ENCODE measurements around the gene FNDC3B. TPM values are rescaled to one million over a fixed set of nuclear protein-coding genes. Genes with fewer than 3 reads are reported as not detected.

FNDC3B gene
- total RNA-seq, 1 donor from 2014 or later: 71.3 TPM

DNA sequence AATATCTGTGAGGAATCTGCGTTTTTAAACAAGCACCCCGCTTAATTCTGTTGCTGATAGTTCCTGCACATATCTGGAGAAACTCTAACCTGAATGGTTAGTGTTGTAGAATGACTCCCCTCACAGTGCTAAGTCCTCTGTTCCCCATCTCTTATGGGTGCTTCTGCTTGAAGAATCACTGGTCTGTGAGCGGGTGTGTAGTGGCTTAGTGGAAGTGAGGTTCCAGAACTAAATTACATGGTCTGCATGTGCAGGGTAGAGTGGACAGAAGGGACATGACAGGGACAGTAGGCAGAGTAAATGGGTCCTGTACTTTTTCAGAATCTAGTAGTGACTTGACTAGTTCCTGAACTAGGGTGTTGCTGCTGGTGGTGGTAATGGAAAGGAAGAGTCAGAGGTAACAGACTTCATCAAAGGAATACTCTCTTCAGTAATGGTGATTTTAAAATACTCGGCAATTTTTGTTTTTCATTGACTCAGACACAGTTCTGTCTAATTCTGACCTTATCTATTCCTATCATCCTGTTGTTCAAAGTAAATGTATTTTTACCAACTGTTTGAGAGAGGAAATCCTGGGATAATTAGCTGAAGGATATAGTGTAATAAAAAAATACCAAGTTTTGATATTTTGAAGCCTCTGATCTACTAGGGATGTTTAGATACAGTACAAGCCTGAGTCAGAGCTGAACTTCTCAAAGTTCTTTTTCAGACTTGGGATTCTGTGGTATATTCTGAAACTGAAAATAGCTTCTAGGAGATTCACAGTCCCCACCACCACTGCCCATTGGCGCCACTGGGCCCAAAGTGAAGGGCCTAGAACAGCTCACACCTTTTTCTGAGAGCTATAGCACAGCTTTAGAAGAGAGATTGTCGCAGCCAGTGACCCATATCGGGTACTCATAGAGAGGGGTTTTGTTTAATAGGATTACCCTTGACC lies 55.5 kb downstream of the FNDC3B start:
- no peaks in the 10 kb centered on the region for H3K27me3 ChIP-seq (ENCODE audit: control insufficient read depth, insufficient read depth, low read length)
- H3K4me3 ChIP-seq (ENCODE audit: low read depth, low read length): no peak overlapping the region
- TF ChIP-seq, protein P1, sequence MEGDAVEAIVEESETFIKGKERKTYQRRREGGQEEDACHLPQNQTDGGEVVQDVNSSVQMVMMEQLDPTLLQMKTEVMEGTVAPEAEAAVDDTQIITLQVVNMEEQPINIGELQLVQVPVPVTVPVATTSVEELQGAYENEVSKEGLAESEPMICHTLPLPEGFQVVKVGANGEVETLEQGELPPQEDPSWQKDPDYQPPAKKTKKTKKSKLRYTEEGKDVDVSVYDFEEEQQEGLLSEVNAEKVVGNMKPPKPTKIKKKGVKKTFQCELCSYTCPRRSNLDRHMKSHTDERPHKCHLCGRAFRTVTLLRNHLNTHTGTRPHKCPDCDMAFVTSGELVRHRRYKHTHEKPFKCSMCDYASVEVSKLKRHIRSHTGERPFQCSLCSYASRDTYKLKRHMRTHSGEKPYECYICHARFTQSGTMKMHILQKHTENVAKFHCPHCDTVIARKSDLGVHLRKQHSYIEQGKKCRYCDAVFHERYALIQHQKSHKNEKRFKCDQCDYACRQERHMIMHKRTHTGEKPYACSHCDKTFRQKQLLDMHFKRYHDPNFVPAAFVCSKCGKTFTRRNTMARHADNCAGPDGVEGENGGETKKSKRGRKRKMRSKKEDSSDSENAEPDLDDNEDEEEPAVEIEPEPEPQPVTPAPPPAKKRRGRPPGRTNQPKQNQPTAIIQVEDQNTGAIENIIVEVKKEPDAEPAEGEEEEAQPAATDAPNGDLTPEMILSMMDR (IDR thresholded peaks at IDR 0.05; ENCODE audit: insufficient read depth, low read length, poor library complexity, severe bottlenecking): no peak
- no peak for DNase-seq (ENCODE audit: low read depth)
- H3K36me3 ChIP-seq (ENCODE audit: control insufficient read depth, insufficient read depth, low read length): no peaks in the 10 kb centered on the region

DNA sequence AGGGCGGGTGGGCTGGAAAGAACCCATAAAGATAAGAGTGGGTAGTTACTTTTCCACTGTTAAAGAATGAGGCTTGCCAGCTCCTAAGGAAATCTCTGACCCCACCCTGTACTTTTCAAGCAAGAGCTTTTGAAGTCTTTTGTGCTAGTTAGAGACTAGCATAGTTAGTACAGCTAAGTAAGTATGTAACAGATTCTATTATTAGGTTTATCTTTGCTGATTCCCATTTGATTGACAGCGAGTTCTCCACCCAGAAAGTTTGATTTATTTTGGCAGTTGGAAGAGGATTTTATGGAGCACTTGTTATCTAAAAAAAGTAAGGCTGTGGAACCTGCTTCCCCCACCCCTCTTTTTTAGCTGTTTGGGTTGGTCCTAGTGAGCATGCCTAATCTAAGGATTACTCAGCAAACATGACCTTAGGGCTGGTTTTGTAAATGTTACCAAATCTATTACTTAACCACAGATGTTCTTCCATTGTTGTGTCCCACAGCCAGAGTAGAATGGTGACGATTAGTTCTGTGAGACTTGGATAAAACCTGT lies 57.6 kb downstream of the FNDC3B start:
- no peak for DNase-seq (ENCODE audit: low read depth)
- Histone ChIP-seq H3K27me3 (ENCODE audit: control insufficient read depth, insufficient read depth, low read length) (no peaks in the 10 kb centered on the region), H3K4me3 (ENCODE audit: low read depth, low read length) (no peak overlapping the region), H3K36me3 (ENCODE audit: control insufficient read depth, insufficient read depth, low read length) (no peaks in the 10 kb centered on the region)
- TF ChIP-seq, protein P1 (IDR thresholded peaks at IDR 0.05; ENCODE audit: insufficient read depth, low read length, poor library complexity, severe bottlenecking): no peak

DNA sequence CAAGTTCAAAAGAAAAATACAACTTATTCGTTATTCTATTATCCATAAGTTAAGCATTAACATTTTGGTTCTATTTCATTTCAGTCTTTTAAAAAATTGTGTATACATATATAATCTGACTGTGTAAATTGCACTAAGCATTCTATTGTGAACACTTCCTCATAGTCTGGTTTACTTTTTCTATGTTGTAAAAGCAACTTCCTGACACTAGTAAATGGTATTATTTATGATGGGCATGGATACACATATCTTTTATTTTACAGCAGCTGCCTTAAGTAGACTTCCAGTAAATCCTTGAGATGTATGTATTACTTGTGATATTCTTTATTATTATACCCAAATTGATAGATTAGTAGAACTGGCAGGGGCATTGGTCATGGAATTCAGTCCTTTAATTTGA lies 58.2 kb downstream of the FNDC3B start:
- Histone ChIP-seq H3K36me3 (ENCODE audit: control insufficient read depth, insufficient read depth, low read length) (no peaks in the 10 kb centered on the region), H3K4me3 (ENCODE audit: low read depth, low read length) (no peak overlapping the region), H3K27me3 (ENCODE audit: control insufficient read depth, insufficient read depth, low read length) (no peaks in the 10 kb centered on the region)
- DNase-seq (ENCODE audit: low read depth): no peak
- TF ChIP-seq, protein P1 (IDR thresholded peaks at IDR 0.05; ENCODE audit: insufficient read depth, low read length, poor library complexity, severe bottlenecking): no peak

DNA sequence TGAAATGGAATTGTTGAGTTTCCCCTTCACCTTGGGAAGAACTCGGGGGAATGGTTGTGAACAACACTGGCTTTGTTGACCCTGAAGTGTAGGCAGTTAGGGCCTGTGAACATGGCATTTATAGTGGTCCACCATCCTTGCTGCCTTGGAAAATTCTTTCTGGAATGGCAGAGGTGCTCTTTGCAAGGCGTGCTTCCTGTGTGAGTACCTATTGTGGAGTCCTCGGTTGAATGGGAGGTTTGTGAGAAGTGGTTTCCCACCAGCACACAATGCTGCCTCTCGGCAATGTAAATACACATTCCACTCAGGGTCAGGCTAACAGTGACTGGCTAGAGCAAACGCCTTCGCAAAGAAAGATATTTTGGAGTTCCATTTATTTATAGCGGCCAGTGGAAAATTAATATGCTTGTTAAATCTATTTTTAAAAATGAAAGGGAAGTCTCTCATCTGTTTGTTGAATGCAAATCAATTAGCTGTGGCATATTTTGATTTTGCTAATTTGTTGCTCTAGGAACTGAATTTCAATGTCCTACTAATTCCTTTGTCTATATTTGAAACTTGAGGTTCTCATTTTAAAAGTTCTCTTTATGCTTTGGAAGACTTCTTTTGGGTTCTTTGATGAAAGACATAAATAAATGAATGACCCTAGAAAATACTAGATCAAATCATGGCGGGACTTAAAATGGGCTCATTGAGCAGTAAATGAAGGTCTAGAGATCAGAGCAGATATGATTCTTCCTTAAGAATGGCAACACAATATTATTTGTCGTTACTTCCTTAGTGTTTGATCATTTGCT lies 59.5 kb downstream of the FNDC3B start:
- H3K27me3 ChIP-seq (ENCODE audit: control insufficient read depth, insufficient read depth, low read length): no peaks in the 10 kb centered on the region
- H3K4me3 ChIP-seq (ENCODE audit: low read depth, low read length): no peak overlapping the region
- TF ChIP-seq, protein P1 (IDR thresholded peaks at IDR 0.05; ENCODE audit: insufficient read depth, low read length, poor library complexity, severe bottlenecking): no peak
- no peak for DNase-seq (ENCODE audit: low read depth)
- H3K36me3 ChIP-seq (ENCODE audit: control insufficient read depth, insufficient read depth, low read length): no peaks in the 10 kb centered on the region

DNA sequence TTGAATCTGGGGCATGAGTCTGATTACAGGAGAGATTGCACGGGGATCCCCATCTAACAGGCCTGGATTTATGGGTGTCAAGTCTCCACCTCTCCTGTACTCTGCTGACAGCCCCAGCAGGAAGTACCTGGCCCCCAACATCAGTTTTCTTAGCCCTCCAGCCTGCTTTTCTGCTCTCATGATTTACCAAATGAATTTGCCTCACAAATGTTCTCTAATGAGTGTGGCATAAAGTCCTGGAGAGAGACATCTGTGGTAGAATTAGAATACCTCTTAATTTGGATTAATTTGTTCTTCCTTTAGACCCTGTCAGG lies 60.1 kb downstream of the FNDC3B start:
- TF ChIP-seq, protein P1 (IDR thresholded peaks at IDR 0.05; ENCODE audit: insufficient read depth, low read length, poor library complexity, severe bottlenecking): no peak
- Histone ChIP-seq H3K36me3 (ENCODE audit: control insufficient read depth, insufficient read depth, low read length) (no peaks in the 10 kb centered on the region), H3K27me3 (ENCODE audit: control insufficient read depth, insufficient read depth, low read length) (no peaks in the 10 kb centered on the region), H3K4me3 (ENCODE audit: low read depth, low read length) (no peak overlapping the region)
- no peak for DNase-seq (ENCODE audit: low read depth)

Data from kidney epithelial cell (primary cell).